A549 (cell line): ENCODE results near the gene PRKAR2B.

Source experiments
- CHD4 ChIP-seq: fragments of 200-600 bp; sonication (generic); IDR thresholded peaks from 2 replicates; pipeline ENCODE4 v1.6.1; 2016; ENCODE audit warnings: antibody characterized with exemption, mild to moderate bottlenecking, borderline replicate concordance
- FOSL2 ChIP-seq, 2 experiments: fragments of 450-650 bp in 1 of 2; fragments of >200 bp in 1 of 2; sonication (Bioruptor Twin) in 1 of 2; formaldehyde crosslinking; IDR thresholded peaks; 2 replicates each; pipeline versions ENCODE4 v1.5.0 to v1.6.1; 2016 to 2020; ENCODE audit warnings: mild to moderate bottlenecking in 1 of 2, moderate library complexity in 1 of 2
- POLR2A ChIP-seq: IDR thresholded peaks from 2 replicates; pipeline ENCODE4 v1.6.1; 2012; ENCODE audit warnings: mild to moderate bottlenecking, low read length
- POLR2AphosphoS2 ChIP-seq: conservative IDR thresholded peaks from 2 replicates; pipeline ENCODE4 v1.6.1; 2012; ENCODE audit warnings: low read length, improper control_type of control experiment, inconsistent platforms
- RCOR1 ChIP-seq: fragments of 150-350 bp; IDR thresholded peaks from 2 replicates; pipeline ENCODE4 v1.6.1; 2014; ENCODE audit warnings: antibody characterized with exemption, low read length, low read depth
- ZFP36 ChIP-seq: fragments of 450-650 bp; IDR thresholded peaks from 2 replicates; pipeline ENCODE4 v1.6.1; 2014; ENCODE audit warnings: borderline replicate concordance; ENCODE audit not compliant: partially characterized antibody
- TF ChIP-seq, protein P1 (sequence below): fragments of >200 bp; sonication (Bioruptor Twin); formaldehyde crosslinking; IDR thresholded peaks from 3 replicates; pipeline ENCODE4 v1.5.1; 2016
- TF ChIP-seq, protein P2 (sequence below): fragments of 200-600 bp; sonication (generic); IDR thresholded peaks from 2 replicates; pipeline ENCODE4 v1.6.1; 2016; ENCODE audit warnings: antibody characterized with exemption, mild to moderate bottlenecking, moderate library complexity

DNA sequence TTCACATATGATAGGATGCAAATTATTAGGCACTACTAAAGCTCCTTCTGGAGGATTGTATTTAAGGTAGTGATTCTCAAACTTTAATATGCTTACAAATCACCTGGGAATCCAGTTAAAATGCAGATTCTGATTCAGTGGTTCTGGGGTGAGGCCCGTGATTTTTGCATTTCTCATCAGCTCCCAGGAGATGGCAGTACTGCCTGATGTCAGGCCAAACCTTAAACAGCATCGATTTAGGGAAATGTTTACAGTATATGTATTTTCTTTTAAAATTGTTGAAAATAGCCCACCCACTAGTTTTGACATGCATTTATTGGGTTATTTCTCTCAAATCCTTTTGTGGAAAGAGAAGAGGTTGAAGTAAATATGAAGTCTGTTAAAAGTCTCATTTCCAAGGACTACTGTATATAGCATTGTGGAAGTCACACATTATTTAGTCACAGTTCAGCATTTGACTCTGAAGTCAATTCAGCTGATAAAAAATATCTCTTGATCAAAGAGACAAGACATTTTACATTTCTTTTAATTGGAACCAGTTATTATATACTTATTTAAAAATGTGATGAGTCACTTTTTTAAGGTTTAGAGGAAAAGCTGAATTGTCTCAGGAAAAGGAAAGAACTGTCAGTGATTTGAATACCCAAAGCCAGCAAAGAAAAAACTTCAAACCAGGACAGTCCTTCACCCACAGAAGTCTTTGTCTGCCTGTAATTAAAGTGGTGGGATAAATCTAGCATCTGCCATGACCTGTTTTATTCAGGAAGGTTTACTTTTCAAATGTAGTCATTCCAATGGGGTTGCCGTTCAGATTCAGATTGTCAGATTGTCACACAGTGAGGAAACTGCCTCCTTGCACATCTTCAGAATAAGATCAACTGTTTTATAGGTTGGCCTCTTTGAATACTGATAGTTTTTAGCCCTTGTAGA, 103.2 kb downstream of the PRKAR2B start:
- TF ChIP-seq, protein P1, sequence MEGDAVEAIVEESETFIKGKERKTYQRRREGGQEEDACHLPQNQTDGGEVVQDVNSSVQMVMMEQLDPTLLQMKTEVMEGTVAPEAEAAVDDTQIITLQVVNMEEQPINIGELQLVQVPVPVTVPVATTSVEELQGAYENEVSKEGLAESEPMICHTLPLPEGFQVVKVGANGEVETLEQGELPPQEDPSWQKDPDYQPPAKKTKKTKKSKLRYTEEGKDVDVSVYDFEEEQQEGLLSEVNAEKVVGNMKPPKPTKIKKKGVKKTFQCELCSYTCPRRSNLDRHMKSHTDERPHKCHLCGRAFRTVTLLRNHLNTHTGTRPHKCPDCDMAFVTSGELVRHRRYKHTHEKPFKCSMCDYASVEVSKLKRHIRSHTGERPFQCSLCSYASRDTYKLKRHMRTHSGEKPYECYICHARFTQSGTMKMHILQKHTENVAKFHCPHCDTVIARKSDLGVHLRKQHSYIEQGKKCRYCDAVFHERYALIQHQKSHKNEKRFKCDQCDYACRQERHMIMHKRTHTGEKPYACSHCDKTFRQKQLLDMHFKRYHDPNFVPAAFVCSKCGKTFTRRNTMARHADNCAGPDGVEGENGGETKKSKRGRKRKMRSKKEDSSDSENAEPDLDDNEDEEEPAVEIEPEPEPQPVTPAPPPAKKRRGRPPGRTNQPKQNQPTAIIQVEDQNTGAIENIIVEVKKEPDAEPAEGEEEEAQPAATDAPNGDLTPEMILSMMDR = peak; percentile 84
- no peak for TF ChIP-seq CHD4
- TF ChIP-seq POLR2AphosphoS2 = no peak
- TF ChIP-seq, protein P2, sequence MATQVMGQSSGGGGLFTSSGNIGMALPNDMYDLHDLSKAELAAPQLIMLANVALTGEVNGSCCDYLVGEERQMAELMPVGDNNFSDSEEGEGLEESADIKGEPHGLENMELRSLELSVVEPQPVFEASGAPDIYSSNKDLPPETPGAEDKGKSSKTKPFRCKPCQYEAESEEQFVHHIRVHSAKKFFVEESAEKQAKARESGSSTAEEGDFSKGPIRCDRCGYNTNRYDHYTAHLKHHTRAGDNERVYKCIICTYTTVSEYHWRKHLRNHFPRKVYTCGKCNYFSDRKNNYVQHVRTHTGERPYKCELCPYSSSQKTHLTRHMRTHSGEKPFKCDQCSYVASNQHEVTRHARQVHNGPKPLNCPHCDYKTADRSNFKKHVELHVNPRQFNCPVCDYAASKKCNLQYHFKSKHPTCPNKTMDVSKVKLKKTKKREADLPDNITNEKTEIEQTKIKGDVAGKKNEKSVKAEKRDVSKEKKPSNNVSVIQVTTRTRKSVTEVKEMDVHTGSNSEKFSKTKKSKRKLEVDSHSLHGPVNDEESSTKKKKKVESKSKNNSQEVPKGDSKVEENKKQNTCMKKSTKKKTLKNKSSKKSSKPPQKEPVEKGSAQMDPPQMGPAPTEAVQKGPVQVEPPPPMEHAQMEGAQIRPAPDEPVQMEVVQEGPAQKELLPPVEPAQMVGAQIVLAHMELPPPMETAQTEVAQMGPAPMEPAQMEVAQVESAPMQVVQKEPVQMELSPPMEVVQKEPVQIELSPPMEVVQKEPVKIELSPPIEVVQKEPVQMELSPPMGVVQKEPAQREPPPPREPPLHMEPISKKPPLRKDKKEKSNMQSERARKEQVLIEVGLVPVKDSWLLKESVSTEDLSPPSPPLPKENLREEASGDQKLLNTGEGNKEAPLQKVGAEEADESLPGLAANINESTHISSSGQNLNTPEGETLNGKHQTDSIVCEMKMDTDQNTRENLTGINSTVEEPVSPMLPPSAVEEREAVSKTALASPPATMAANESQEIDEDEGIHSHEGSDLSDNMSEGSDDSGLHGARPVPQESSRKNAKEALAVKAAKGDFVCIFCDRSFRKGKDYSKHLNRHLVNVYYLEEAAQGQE = no peak
- no peak for TF ChIP-seq POLR2A
- no peak for TF ChIP-seq FOSL2 (IDR thresholded peaks at IDR 0.05)
- TF ChIP-seq FOSL2 (CRISPR knock-in tag; IDR thresholded peaks at IDR 0.05) = peak; percentile 48; the same call in 1 of the 2 replicates
- TF ChIP-seq RCOR1 = no peak
- TF ChIP-seq ZFP36 = no peak
